A549 (cell line): ENCODE data around the gene PCDHAC1. TPM values are rescaled to one million over a fixed set of nuclear protein-coding genes. Genes with fewer than 3 reads are reported as not detected.

Source experiments
- ATAC-seq, 2 experiments: fragments of 200-7000 bp in 1 of 2; fragments of >200 bp in 1 of 2; cut with Nextera tagmentation in 1 of 2; cut with Tn5 transposase in 1 of 2; 3 replicates each; pipeline versions ENCODE4 v1.8.0 to v1.9.1; 2018 to 2020; ENCODE audit warnings: mild to moderate bottlenecking in 1 of 2, moderate library complexity in 1 of 2
- CTCF ChIA-PET: fragments of 300-600 bp; sonication (Branson Sonifier 250); formaldehyde crosslinking; extraction: SDS; loops from one replicate; lab custom pipeline; 2021; ENCODE audit warnings: antibody characterized with exemption, inconsistent platforms; lab: Yijun Ruan, JAX
- POLR2A ChIA-PET: fragments of 350-600 bp; formaldehyde crosslinking; extraction: SDS; loops from one replicate; lab custom pipeline; 2021; ENCODE audit warnings: antibody characterized with exemption, inconsistent platforms; lab: Yijun Ruan, JAX
- DNase-seq, 2 experiments: peaks; one replicate each; pipeline versions ENCODE4 v3.0.0 to v3.0.0-alpha.2; 2011 to 2016; ENCODE audit warnings: low read depth in 1 of 2, low spot score in 1 of 2
- FAIRE-seq: peaks from 2 replicates; lab custom pipeline; 2011; peaks lifted over from hg19 to GRCh38; lab: Jason Lieb, UNC
- H3K27ac ChIP-seq, 2 experiments: fragments of >200 bp; sonication (Bioruptor Twin); formaldehyde crosslinking; 3 replicates each; pipeline ENCODE4 v1.5.1; 2016 to 2017
- H3K4me1 ChIP-seq: fragments of >200 bp; sonication (Bioruptor Twin); formaldehyde crosslinking; 3 replicates; pipeline ENCODE4 v1.6.1; 2016
- H3K4me2 ChIP-seq: fragments of >200 bp; sonication (Bioruptor Twin); formaldehyde crosslinking; 3 replicates; pipeline ENCODE4 v1.6.1; 2016
- H3K4me3 ChIP-seq: fragments of >200 bp; sonication (Bioruptor Twin); formaldehyde crosslinking; 3 replicates; pipeline ENCODE4 v1.5.1; 2016
- H3K9me3 ChIP-seq: fragments of >200 bp; sonication (Bioruptor Twin); formaldehyde crosslinking; 3 replicates; pipeline ENCODE4 v1.6.1; 2016
- BCL3 ChIP-seq: fragments of >200 bp; sonication (Bioruptor Twin); formaldehyde crosslinking; IDR thresholded peaks from 3 replicates; pipeline ENCODE4 v1.6.1; 2016
- CEBPB ChIP-seq, 2 experiments: fragments of >200 bp in 1 of 2; sonication (Bioruptor Twin) in 1 of 2; formaldehyde crosslinking in 1 of 2; IDR thresholded peaks; 2 replicates each; pipeline ENCODE4 v1.6.1; 2012 to 2016
- CTCF ChIP-seq: fragments of >200 bp; sonication (Bioruptor Twin); formaldehyde crosslinking; IDR thresholded peaks from 3 replicates; pipeline ENCODE4 v1.5.1; 2016
- E2F6 ChIP-seq: IDR thresholded peaks from 2 replicates; pipeline ENCODE4 v1.6.1; 2012; ENCODE audit warnings: low read depth, borderline replicate concordance
- EP300 ChIP-seq, 2 experiments: fragments of >200 bp; sonication (Bioruptor Twin); formaldehyde crosslinking; IDR thresholded peaks; 2 replicates in 1 of 2; 3 replicates in 1 of 2; pipeline ENCODE4 v1.6.1; 2016 to 2017
- JUN ChIP-seq, 2 experiments: fragments of >200 bp; sonication (Bioruptor Twin); formaldehyde crosslinking; IDR thresholded peaks; 2 replicates in 1 of 2; 3 replicates in 1 of 2; pipeline ENCODE4 v1.6.1; 2016 to 2017
- MAFK ChIP-seq: fragments of 450-650 bp; IDR thresholded peaks from 2 replicates; pipeline ENCODE4 v1.6.1; 2014; ENCODE audit not compliant: partially characterized antibody
- MAX ChIP-seq: IDR thresholded peaks from 2 replicates; pipeline ENCODE4 v1.6.1; 2012
- MYC ChIP-seq: IDR thresholded peaks from 2 replicates; pipeline ENCODE4 v1.6.1; 2012; ENCODE audit warnings: mild to moderate bottlenecking, inconsistent platforms, low read length, improper control_type of control experiment, borderline replicate concordance
- PHF8 ChIP-seq: fragments of 200-600 bp; sonication (generic); IDR thresholded peaks from 2 replicates; pipeline ENCODE4 v1.6.1; 2016; ENCODE audit warnings: low read depth, mild to moderate bottlenecking, antibody characterized with exemption, moderate library complexity, borderline replicate concordance
- RAD21 ChIP-seq, 2 experiments: fragments of >200 bp in 1 of 2; sonication (Bioruptor Twin) in 1 of 2; formaldehyde crosslinking in 1 of 2; IDR thresholded peaks in 1 of 2; conservative IDR thresholded peaks in 1 of 2; 2 replicates in 1 of 2; 3 replicates in 1 of 2; pipeline ENCODE4 v1.6.1; 2012 to 2018; ENCODE audit warnings: inconsistent platforms in 1 of 2
- RFX5 ChIP-seq: fragments of 450-650 bp; IDR thresholded peaks from 2 replicates; pipeline ENCODE4 v1.7.1; 2014; ENCODE audit warnings: antibody characterized with exemption, mild to moderate bottlenecking, moderate library complexity
- SMC3 ChIP-seq: fragments of >200 bp; sonication (Bioruptor Twin); formaldehyde crosslinking; IDR thresholded peaks from 3 replicates; pipeline ENCODE4 v1.6.1; 2018; ENCODE audit warnings: inconsistent platforms
- TFCP2L1 ChIP-seq: fragments of 250-450 bp; sonication (Bioruptor Pico); IDR thresholded peaks from 2 replicates; pipeline ENCODE4 v1.5.0; 2021; ENCODE audit warnings: mild to moderate bottlenecking
- USF2 ChIP-seq: fragments of 450-650 bp; IDR thresholded peaks from 2 replicates; pipeline ENCODE4 v1.6.1; 2014; ENCODE audit warnings: antibody characterized with exemption
- ZNF302 ChIP-seq: fragments of 250-450 bp; sonication (Bioruptor Pico); IDR thresholded peaks from 2 replicates; pipeline ENCODE4 v1.9.0; 2021; ENCODE audit warnings: inconsistent platforms, mild to moderate bottlenecking, moderate library complexity
- WGBS: methylation state at CpG from one replicate; pipeline ENCODE4 v1.1.6; 2017; ENCODE audit errors: missing lambda C conversion rate; 5-methylcytosine and 5-hydroxymethylcytosine counted together
- polyA plus RNA-seq, 4 experiments: library from polyadenylated mRNA; depleted of rRNA in 3 of 4; stranded (reverse); fragments of >200 nt; fragmentation: RNase III in 1 of 4; extraction: RNeasy Plus Mini Kit Qiagen cat#74134 plus additional on column Dnase treatment in 1 of 4; gene quantifications; 2 replicates in 3 of 4; 3 replicates in 1 of 4; pipeline ENCODE4 v1.2.3, GENCODE V29; 2011 to 2017

PCDHAC1 gene
- polyA plus RNA-seq, 2 of the 4 experiments (the other 2 are of a cell fraction): 0.57 to 3.3 TPM

- TF ChIP-seq BCL3: no peak
Measured at GRCh38 chr5:140923601-140924000, 2.5 kb upstream of the PCDHAC1 start (continued).

GRCh38 chr5:140926443-140927227 lies 536 bp downstream of the PCDHAC1 start:
- WGBS: 2% methylated on average over 41 of the region's 74 CpGs
- Histone ChIP-seq H3K27ac (peak overlapping the region; percentile 54 to 80), H3K4me1 (0 out of 3 replicates have a peak, but pooled peaks cover 4% of the 10 kb centered on the region), H3K4me2 (peak overlapping the region; percentile 77), H3K9me3 (no peaks in the 10 kb centered on the region), H3K4me3 (peak overlapping the region; percentile 53)
- no peak for FAIRE-seq
- peak; percentile 76 to 84 for DNase-seq
- CTCF ChIA-PET: interaction anchor here (0.6 to 4.3 kb wide), 52 partner anchors 9 to 521 kb away, joined by 3 to 77 read pairs (median 4); partner anchors contain the start of genes PCDHA1, PCDHA11, PCDHA12 and PCDHA13
- peak; percentile 98 to 99 for ATAC-seq
- POLR2A ChIA-PET: interaction anchor here (0.6 to 2.1 kb wide), 7 partner anchors 44 to 648 kb away, joined by 3 to 30 read pairs (median 5); partner anchors contain the start of gene PCDHA5
- TF ChIP-seq MAFK (no peak), JUN (IDR thresholded peaks at IDR 0.05) (peak in 1 of 2 experiments; percentile 44; a peak in 1 of 5 replicates), MYC (0 out of 2 replicates have a peak, but pooled peaks have one; percentile 19), SMC3 (peak; percentile 84), TFCP2L1 (CRISPR knock-in tag) (no peak), PHF8 (no peak), MAX (peak; percentile 46; the same call in 1 of the 2 replicates), RAD21 (conservative IDR thresholded peaks at IDR 0.05 in 1 of 2, IDR thresholded peaks at IDR 0.05 in 1 of 2) (peak; percentile 67 to 81), E2F6 (0 out of 2 replicates have a peak, but pooled peaks have one; percentile 16), ZNF302 (CRISPR knock-in tag) (no peak), USF2 (no peak), RFX5 (no peak), CEBPB (IDR thresholded peaks at IDR 0.05) (no peak), CTCF (peak; percentile 85)

GRCh38 chr5:140927228-140927573 lies 1.1 kb downstream of the PCDHAC1 start:
- 56% methylated on average over 14 of the region's 26 CpGs for WGBS
- DNase-seq: peak in 1 of 2 experiments; percentile 2
- POLR2A ChIA-PET: interaction anchor here (0.6 to 2.1 kb wide), 4 partner anchors 51 to 241 kb away, joined by 3 to 30 read pairs (median 8); partner anchors contain the start of gene PCDHA5
- Histone ChIP-seq H3K4me3 (peak overlapping the region; percentile 53), H3K4me2 (peak overlapping the region; percentile 77), H3K27ac (peak overlapping the region; percentile 54 to 80; a peak in 4 of 6 replicates), H3K9me3 (no peaks in the 10 kb centered on the region), H3K4me1 (0 out of 3 replicates have a peak, but pooled peaks cover 4% of the 10 kb centered on the region)
- CTCF ChIA-PET: interaction anchor here (0.6 to 4.3 kb wide), 36 partner anchors 9 to 191 kb away, joined by 3 to 77 read pairs (median 6); partner anchors contain the start of genes PCDHA1, PCDHA11, PCDHA12 and PCDHA2
- no peak for ATAC-seq
- FAIRE-seq: no peak
- TF ChIP-seq MAFK (peak; percentile 11), EP300 (IDR thresholded peaks at IDR 0.05) (no peak)
